Activated T-helper 1 cell treated with anti-CD3 and anti-CD28 coated beads, Interleukin-12 subunit alpha, Interleukin-12 subunit beta, Interleukin-2, Interleukin-4 antibody, amounts not matched to agents 30 ng/mL and 10 ng/mL and 1 ng/mL, durations not matched to agents 14 hours and 24 hours and 36 hours (primary cell): ENCODE measurements around the gene SPEG. TPM values are rescaled to one million over a fixed set of nuclear protein-coding genes. Genes with fewer than 3 reads are reported as not detected.

Source experiments
- DNase-seq: peaks from one replicate; pipeline ENCODE4 v3.0.0; 2021; ENCODE audit warnings: low spot score
- H3K27ac Mint-ChIP-seq: one replicate; pipeline ENCODE4 v1.8.0; 2021; ENCODE audit warnings: mild to moderate bottlenecking, mixed read lengths
- H3K27me3 Mint-ChIP-seq: one replicate; pipeline ENCODE4 v1.8.0; 2022; ENCODE audit warnings: mild to moderate bottlenecking, moderate library complexity, mixed read lengths; ENCODE audit not compliant: insufficient read depth
- H3K36me3 Mint-ChIP-seq: one replicate; pipeline ENCODE4 v1.8.0; 2021; ENCODE audit warnings: low read depth, mixed read lengths
- H3K4me1 Mint-ChIP-seq: one replicate; pipeline ENCODE4 v1.8.0; 2021; ENCODE audit warnings: low read depth, mixed read lengths
- H3K4me3 Mint-ChIP-seq: one replicate; pipeline ENCODE4 v1.8.0; 2021; ENCODE audit warnings: mild to moderate bottlenecking, moderate library complexity, mixed read lengths
- H3K9me3 Mint-ChIP-seq: one replicate; pipeline ENCODE4 v1.8.0; 2021; ENCODE audit warnings: mixed read lengths
- intact Hi-C: fragments of 100-400 bp; cut with micrococcal nuclease; formaldehyde crosslinking; loops from one replicate; pipeline ENCODE4 v1.15.1; 2024
- total RNA-seq: library from RNA; stranded (reverse); gene quantifications from 2 replicates; pipeline ENCODE4 v1.2.3, GENCODE V29; 2022

Gene SPEG
- total RNA-seq, 1 donor from 2014 or later = 0.13 TPM

GRCh38 chr2:219499555-219499954, 64.9 kb downstream of the SPEG start:
- no peaks in the 10 kb centered on the region for H3K9me3 Mint-ChIP-seq
- intact Hi-C loops = loop anchor here (2.0 to 5.0 kb wide), 3 partner anchors 293 to 1212 kb away; partner anchors contain the start of gene ZFAND2B
- H3K36me3 Mint-ChIP-seq = peaks cover 13% of the 10 kb centered on the region
- H3K4me3 Mint-ChIP-seq = peak overlapping the region; percentile 93
- no peak for DNase-seq
- peaks cover 36% of the 10 kb centered on the region for H3K4me1 Mint-ChIP-seq
- H3K27ac Mint-ChIP-seq = peak overlapping the region; percentile 91
- H3K27me3 Mint-ChIP-seq = peaks cover 27% of the 10 kb centered on the region

- peaks cover 36% of the 10 kb centered on the region for H3K4me1 Mint-ChIP-seq
- no peak for DNase-seq
- H3K27ac Mint-ChIP-seq = no peak overlapping the region
- peaks cover 22% of the 10 kb centered on the region for H3K27me3 Mint-ChIP-seq
- intact Hi-C loops = no loop called here
- H3K4me3 Mint-ChIP-seq = peak overlapping the region; percentile 93
- peaks cover 13% of the 10 kb centered on the region for H3K36me3 Mint-ChIP-seq
- H3K9me3 Mint-ChIP-seq = no peaks in the 10 kb centered on the region
Observed at GRCh38 chr2:219500135-219500534, 65.5 kb downstream of the SPEG start.

GRCh38 chr2:219501849-219502248, 67.2 kb downstream of the SPEG start:
- H3K27me3 Mint-ChIP-seq = peaks cover 10% of the 10 kb centered on the region
- no peak for DNase-seq
- H3K9me3 Mint-ChIP-seq = no peaks in the 10 kb centered on the region
- no peak overlapping the region for H3K4me3 Mint-ChIP-seq
- peaks cover 17% of the 10 kb centered on the region for H3K36me3 Mint-ChIP-seq
- no peak overlapping the region for H3K27ac Mint-ChIP-seq
- intact Hi-C loops = no loop called here
- H3K4me1 Mint-ChIP-seq = peaks cover 36% of the 10 kb centered on the region

- no peak overlapping the region for H3K27ac Mint-ChIP-seq
- no peaks in the 10 kb centered on the region for H3K9me3 Mint-ChIP-seq
- H3K36me3 Mint-ChIP-seq = peaks cover 17% of the 10 kb centered on the region
- no peak for DNase-seq
- peaks cover 36% of the 10 kb centered on the region for H3K4me1 Mint-ChIP-seq
- intact Hi-C loops = no loop called here
- peaks cover 5% of the 10 kb centered on the region for H3K27me3 Mint-ChIP-seq
- no peak overlapping the region for H3K4me3 Mint-ChIP-seq
Observed at GRCh38 chr2:219502618-219503017, 68.0 kb downstream of the SPEG start.

GRCh38 chr2:219505585-219505984, 70.9 kb downstream of the SPEG start:
- H3K4me1 Mint-ChIP-seq = peaks cover 20% of the 10 kb centered on the region
- no peak overlapping the region for H3K4me3 Mint-ChIP-seq
- intact Hi-C loops = no loop called here
- H3K9me3 Mint-ChIP-seq = no peaks in the 10 kb centered on the region
- no peak overlapping the region for H3K27ac Mint-ChIP-seq
- no peak for DNase-seq
- H3K36me3 Mint-ChIP-seq = peaks cover 14% of the 10 kb centered on the region
- peaks cover 14% of the 10 kb centered on the region for H3K27me3 Mint-ChIP-seq

- Mint-ChIP-seq H3K9me3 (no peaks in the 10 kb centered on the region), H3K4me1 (peaks cover 18% of the 10 kb centered on the region), H3K36me3 (peaks cover 14% of the 10 kb centered on the region), H3K27ac (no peak overlapping the region), H3K4me3 (no peak overlapping the region), H3K27me3 (peaks cover 21% of the 10 kb centered on the region)
- DNase-seq = no peak
- intact Hi-C loops = no loop called here
Observed at GRCh38 chr2:219506153-219506801, 71.6 kb downstream of the SPEG start.

GRCh38 chr2:219506802-219507526, 72.3 kb downstream of the SPEG start:
- intact Hi-C loops = no loop called here
- Mint-ChIP-seq H3K9me3 (no peaks in the 10 kb centered on the region), H3K4me3 (no peak overlapping the region), H3K4me1 (peaks cover 11% of the 10 kb centered on the region), H3K36me3 (peaks cover 12% of the 10 kb centered on the region), H3K27me3 (peaks cover 26% of the 10 kb centered on the region), H3K27ac (no peak overlapping the region)
- no peak for DNase-seq

- Mint-ChIP-seq H3K27ac (no peak overlapping the region), H3K4me3 (no peak overlapping the region), H3K4me1 (peaks cover 10% of the 10 kb centered on the region), H3K9me3 (no peaks in the 10 kb centered on the region), H3K27me3 (peaks cover 31% of the 10 kb centered on the region), H3K36me3 (peaks cover 12% of the 10 kb centered on the region)
- intact Hi-C loops = no loop called here
- DNase-seq = no peak
Observed at GRCh38 chr2:219507581-219508443, 73.2 kb downstream of the SPEG start.

GRCh38 chr2:219508444-219508734, 73.7 kb downstream of the SPEG start:
- Mint-ChIP-seq H3K4me3 (no peak overlapping the region), H3K9me3 (no peaks in the 10 kb centered on the region), H3K4me1 (peaks cover 10% of the 10 kb centered on the region), H3K27ac (no peak overlapping the region), H3K27me3 (peaks cover 36% of the 10 kb centered on the region), H3K36me3 (peaks cover 11% of the 10 kb centered on the region)
- intact Hi-C loops = no loop called here
- DNase-seq = no peak

GRCh38 chr2:219508971-219509779, 74.5 kb downstream of the SPEG start:
- DNase-seq = no peak
- Mint-ChIP-seq H3K4me1 (peaks cover 10% of the 10 kb centered on the region), H3K27me3 (peaks cover 42% of the 10 kb centered on the region), H3K36me3 (peaks cover 7% of the 10 kb centered on the region), H3K9me3 (no peaks in the 10 kb centered on the region), H3K4me3 (no peak overlapping the region), H3K27ac (no peak overlapping the region)
- intact Hi-C loops = loop anchor here (1.0 kb wide), 2 partner anchors 11 to 21 kb away; partner anchors contain the start of gene GMPPA

GRCh38 chr2:219509780-219510511, 75.3 kb downstream of the SPEG start:
- Mint-ChIP-seq H3K9me3 (no peaks in the 10 kb centered on the region), H3K27me3 (peaks cover 43% of the 10 kb centered on the region), H3K4me3 (no peak overlapping the region), H3K27ac (no peak overlapping the region), H3K36me3 (peaks cover 4% of the 10 kb centered on the region), H3K4me1 (peaks cover 10% of the 10 kb centered on the region)
- peak; percentile 12 for DNase-seq
- intact Hi-C loops = loop anchor here (1.0 kb wide), 2 partner anchors 12 to 20 kb away; partner anchors contain the start of gene GMPPA
